CD14-positive monocyte (primary cell): ENCODE data around the gene SUCNR1. TPM values are rescaled to one million over a fixed set of nuclear protein-coding genes. Genes with fewer than 3 reads are reported as not detected.

Experiments used
- DNase-seq, 3 donors: peaks; one replicate each; pipeline ENCODE4 v3.0.0-alpha.2; 2011 to 2022
- H2AFZ ChIP-seq: 2 replicates; pipeline ENCODE4 v1.6.0; 2012; ENCODE audit warnings: mild to moderate bottlenecking, low read depth, low read length, inconsistent platforms; ENCODE audit not compliant: insufficient read depth, poor library complexity, severe bottlenecking
- H3K27ac ChIP-seq, 2 donors: 1 replicate in 1 of 2; 2 replicates in 1 of 2; pipeline ENCODE4 v1.5.1; 2012 to 2013; ENCODE audit warnings: low read length in 2 of 2, control low read depth in 1 of 2, inconsistent platforms in 1 of 2, low read depth in 1 of 2, mild to moderate bottlenecking in 1 of 2
- H3K27me3 ChIP-seq, 2 donors: one replicate each; pipeline versions ENCODE4 v1.6.0 to v1.6.1; 2011 to 2013; ENCODE audit warnings: low read length in 2 of 2; ENCODE audit not compliant: control insufficient read depth in 2 of 2, insufficient read depth in 2 of 2
- H3K36me3 ChIP-seq, 2 donors: replicated peaks in 1 of 2; 1 replicate in 1 of 2; 2 replicates in 1 of 2; pipeline versions ENCODE4 v1.5.1 to v1.6.1; 2012 to 2013; ENCODE audit warnings: low read length in 2 of 2, control low read depth in 1 of 2, inconsistent platforms in 1 of 2, mild to moderate bottlenecking in 1 of 2; ENCODE audit not compliant: insufficient read depth in 2 of 2, control insufficient read depth in 1 of 2
- H3K4me1 ChIP-seq, 2 donors: 1 replicate in 1 of 2; 2 replicates in 1 of 2; pipeline versions ENCODE4 v1.5.1 to v1.6.1; 2012 to 2013; ENCODE audit warnings: low read length in 2 of 2, control low read depth in 1 of 2, inconsistent platforms in 1 of 2, mild to moderate bottlenecking in 1 of 2, moderate library complexity in 1 of 2; ENCODE audit not compliant: insufficient read depth in 2 of 2, control insufficient read depth in 1 of 2
- H3K4me2 ChIP-seq: replicated peaks from 2 replicates; pipeline ENCODE3; 2012; ENCODE audit warnings: low read length, moderate library complexity, mild to moderate bottlenecking; ENCODE audit not compliant: poor library complexity, severe bottlenecking; ENCODE audit errors: extremely low read depth
- H3K4me3 ChIP-seq, 3 experiments: fragments of 200-600 bp in 1 of 3; sonication (generic) in 1 of 3; replicated peaks in 1 of 3; 1 replicate in 2 of 3; 2 replicates in 1 of 3; pipeline ENCODE4 v1.5.1; 2011 to 2013; ENCODE audit warnings: low read length in 3 of 3, mild to moderate bottlenecking in 3 of 3, control low read depth in 2 of 3, low read depth in 2 of 3, inconsistent platforms in 1 of 3, moderate library complexity in 1 of 3
- H3K79me2 ChIP-seq: 2 replicates; pipeline ENCODE4 v1.6.0; 2012; ENCODE audit warnings: mild to moderate bottlenecking, control low read depth, inconsistent platforms, low read length, moderate library complexity; ENCODE audit not compliant: insufficient read depth
- H3K9ac ChIP-seq: 2 replicates; pipeline ENCODE4 v1.6.0; 2017; ENCODE audit warnings: low read length, mild to moderate bottlenecking; ENCODE audit not compliant: insufficient read depth, poor library complexity, severe bottlenecking
- H3K9me3 ChIP-seq, 2 donors: replicated peaks in 1 of 2; 1 replicate in 1 of 2; 2 replicates in 1 of 2; pipeline versions ENCODE4 v1.5.1 to v1.6.1; 2012 to 2013; ENCODE audit warnings: low read length in 2 of 2, control low read depth in 1 of 2; ENCODE audit not compliant: control insufficient read depth in 1 of 2, insufficient read depth in 1 of 2
- H4K20me1 ChIP-seq: 2 replicates; pipeline ENCODE4 v1.6.0; 2012; ENCODE audit warnings: mild to moderate bottlenecking, low read length, control low read depth, moderate library complexity; ENCODE audit not compliant: insufficient read depth
- H3K27ac Mint-ChIP-seq, 7 donors: one replicate each; pipeline ENCODE4 v1.8.0; 2020; ENCODE audit warnings: mild to moderate bottlenecking in 7 of 7, mixed read lengths in 7 of 7, moderate library complexity in 6 of 7, inconsistent platforms in 2 of 7
- H3K27me3 Mint-ChIP-seq, 3 donors: one replicate each; pipeline ENCODE4 v1.8.0; 2021 to 2022; ENCODE audit warnings: low read depth in 3 of 3, mild to moderate bottlenecking in 3 of 3, mixed read lengths in 3 of 3, moderate library complexity in 3 of 3, inconsistent platforms in 1 of 3
- H3K36me3 Mint-ChIP-seq, 2 donors: one replicate each; pipeline ENCODE4 v1.8.0; 2020; ENCODE audit warnings: mixed read lengths in 2 of 2, inconsistent platforms in 1 of 2, mild to moderate bottlenecking in 1 of 2
- H3K4me1 Mint-ChIP-seq: one replicate; pipeline ENCODE4 v1.8.0; 2020; ENCODE audit warnings: mild to moderate bottlenecking, mixed read lengths
- H3K4me3 Mint-ChIP-seq, 2 donors: one replicate each; pipeline ENCODE4 v1.8.0; 2020; ENCODE audit warnings: mild to moderate bottlenecking in 2 of 2, mixed read lengths in 2 of 2, moderate library complexity in 1 of 2
- H3K9me3 Mint-ChIP-seq, 7 donors: one replicate each; pipeline ENCODE4 v1.8.0; 2020 to 2022; ENCODE audit warnings: mixed read lengths in 7 of 7, mild to moderate bottlenecking in 6 of 7, moderate library complexity in 6 of 7, inconsistent platforms in 2 of 7
- CTCF ChIP-seq: fragments of 200-600 bp; IDR thresholded peaks from one replicate; pipeline ENCODE4 v1.8.0; 2022; ENCODE audit warnings: antibody characterized with exemption, mild to moderate bottlenecking
- WGBS: methylation state at CpG from one replicate; pipeline ENCODE4 v1.1.5; 2013; ENCODE audit warnings: missing lambda C conversion rate; ENCODE audit not compliant: insufficient coverage; 5-methylcytosine and 5-hydroxymethylcytosine counted together
- intact Hi-C, 2 donors: fragments of 100-400 bp; cut with micrococcal nuclease; formaldehyde crosslinking; loops; one replicate each; pipeline versions ENCODE4 v1.15.0 to v1.15.1; 2023
- polyA plus RNA-seq, 3 donors: library from polyadenylated mRNA; depleted of rRNA in 1 of 3; unstranded in 2 of 3; stranded (reverse) in 1 of 3; fragments of 300-500 nt in 2 of 3; fragments of >200 nt in 1 of 3; fragmentation: Illumina TruSeq in 2 of 3; gene quantifications; 1 replicate in 2 of 3; 2 replicates in 1 of 3; pipeline ENCODE4 v1.2.3, GENCODE V29; 2012 to 2021

Gene SUCNR1
- polyA plus RNA-seq, 3 donors = 0.09 to 0.28 (median 0.20) TPM

GRCh38 chr3:151903501-151903991, 30.1 kb downstream of the SUCNR1 start:
- no peaks in the 10 kb centered on the region for H3K79me2 ChIP-seq
- no peak for TF ChIP-seq CTCF
- H3K9me3 ChIP-seq = no peaks in the 10 kb centered on the region
- 0% methylated on average over 1 of the region's 2 CpGs for WGBS
- no peaks in the 10 kb centered on the region for H3K27me3 ChIP-seq
- no peaks in the 10 kb centered on the region for H3K27me3 Mint-ChIP-seq
- peaks cover 41% of the 10 kb centered on the region for H3K4me1 Mint-ChIP-seq
- no peak overlapping the region for H3K4me3 ChIP-seq
- no peak overlapping the region for H3K4me2 ChIP-seq
- no peaks in the 10 kb centered on the region for H3K36me3 ChIP-seq
- intact Hi-C loops = no loop called here
- no peak overlapping the region for H3K4me3 Mint-ChIP-seq
- H3K27ac ChIP-seq = no peak overlapping the region
- peak overlapping the region; percentile 2 for H2AFZ ChIP-seq
- peaks cover 7 to 22% of the 10 kb centered on the region in 2 donors for H3K4me1 ChIP-seq
- no peak for DNase-seq
- no peaks in the 10 kb centered on the region for H3K36me3 Mint-ChIP-seq
- H3K9me3 Mint-ChIP-seq = peaks cover 0 to 2% (median 0%) of the 10 kb centered on the region in 7 donors
- H3K9ac ChIP-seq = no peak overlapping the region
- H3K27ac Mint-ChIP-seq = no peak overlapping the region
- H4K20me1 ChIP-seq = no peaks in the 10 kb centered on the region

GRCh38 chr3:151905647-151906046, 32.2 kb downstream of the SUCNR1 start:
- Histone ChIP-seq H3K9ac (no peak overlapping the region), H4K20me1 (no peaks in the 10 kb centered on the region), H3K4me1 (peaks cover 7 to 17% of the 10 kb centered on the region in 2 donors), H3K27me3 (no peaks in the 10 kb centered on the region), H2AFZ (no peak overlapping the region), H3K27ac (no peak overlapping the region), H3K4me3 (no peak overlapping the region), H3K79me2 (no peaks in the 10 kb centered on the region), H3K36me3 (no peaks in the 10 kb centered on the region), H3K4me2 (no peak overlapping the region), H3K9me3 (no peaks in the 10 kb centered on the region)
- TF ChIP-seq CTCF = no peak
- no peaks in the 10 kb centered on the region for H3K36me3 Mint-ChIP-seq
- no peak for DNase-seq
- WGBS = no CpG with 5 or more reads among the region's 2 CpGs
- H3K4me3 Mint-ChIP-seq = no peak overlapping the region
- H3K9me3 Mint-ChIP-seq = peaks cover 0 to 2% (median 0%) of the 10 kb centered on the region in 7 donors
- H3K27ac Mint-ChIP-seq = no peak overlapping the region
- intact Hi-C loops = no loop called here
- H3K27me3 Mint-ChIP-seq = no peaks in the 10 kb centered on the region
- H3K4me1 Mint-ChIP-seq = peaks cover 31% of the 10 kb centered on the region
